IPS DF 4.7 (cell line): ENCODE measurements around the gene MAT2A.

Experiments used
- DNase-seq: peaks from one replicate; pipeline ENCODE4 v3.0.0-alpha.2; 2013; ENCODE audit warnings: low spot score; ENCODE audit errors: extremely low read depth

MAT2A gene

GRCh38 chr2:85538507-85539360 lies at the start of gene MAT2A:
Gene MAT2A (plus strand): TSS chr2:85539168. CDS start chr2:85539288, 120 bp downstream.
- DNase-seq = no peak

- DNase-seq = no peak
Observed at GRCh38 chr2:85490861-85491755, 47.9 kb upstream of the MAT2A start.

GRCh38 chr2:85496436-85496835 lies 42.5 kb upstream of the MAT2A start:
- no peak for DNase-seq

DNA sequence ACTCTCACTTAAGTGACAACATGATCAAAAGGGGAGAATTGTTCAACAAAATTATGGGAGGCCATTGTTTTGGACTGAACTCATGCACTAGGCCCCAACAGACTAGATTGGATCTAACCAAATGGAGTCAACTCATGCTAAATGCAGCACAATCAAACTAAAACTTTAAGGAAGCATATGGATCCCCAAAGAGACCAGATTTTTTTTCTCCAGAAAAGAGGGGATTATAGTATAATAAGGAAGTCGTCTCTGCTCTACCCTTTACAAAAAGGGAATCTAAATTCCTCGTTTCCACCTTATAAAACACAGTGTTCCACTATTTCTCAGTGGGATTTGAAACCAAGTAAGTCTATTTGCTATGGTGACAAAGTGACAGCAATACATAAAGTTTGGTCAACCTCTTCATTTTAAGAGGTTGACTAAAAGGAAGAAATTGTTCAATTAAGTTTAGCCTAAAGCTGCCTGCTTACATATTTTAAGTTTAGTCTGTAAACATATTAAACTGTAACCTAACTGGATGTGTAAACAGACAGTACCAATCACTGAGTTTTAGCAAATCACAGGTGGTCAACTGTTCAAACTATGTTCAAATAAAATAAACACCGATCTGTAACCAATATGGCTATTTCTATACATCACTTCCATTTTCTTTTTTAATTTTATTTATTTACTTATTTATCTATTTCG lies 40.9 kb upstream of the MAT2A start:
- no peak for DNase-seq

DNA sequence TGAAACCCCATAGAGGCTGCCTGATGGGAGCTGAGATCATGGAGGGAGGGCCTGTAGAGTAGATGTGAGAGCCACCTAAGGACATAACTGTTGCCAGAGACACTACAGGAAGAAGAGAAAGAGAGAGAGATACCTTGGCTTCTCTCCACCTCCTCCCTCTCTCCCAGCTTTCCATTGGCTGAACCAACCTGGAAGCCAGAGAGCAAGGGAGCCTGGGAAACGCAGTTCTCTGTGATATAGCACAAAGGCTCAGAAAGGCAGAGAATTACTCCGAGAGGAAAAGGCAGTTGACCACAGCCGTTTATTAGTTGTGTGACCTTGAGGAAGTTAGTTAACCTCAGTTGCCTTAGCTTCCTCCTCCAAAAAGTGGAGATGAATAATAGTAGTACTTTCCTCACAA lies 37.7 kb upstream of the MAT2A start:
- peak; percentile 38 for DNase-seq

- DNase-seq = no peak
Observed at GRCh38 chr2:85502720-85503119, 36.2 kb upstream of the MAT2A start.

DNA sequence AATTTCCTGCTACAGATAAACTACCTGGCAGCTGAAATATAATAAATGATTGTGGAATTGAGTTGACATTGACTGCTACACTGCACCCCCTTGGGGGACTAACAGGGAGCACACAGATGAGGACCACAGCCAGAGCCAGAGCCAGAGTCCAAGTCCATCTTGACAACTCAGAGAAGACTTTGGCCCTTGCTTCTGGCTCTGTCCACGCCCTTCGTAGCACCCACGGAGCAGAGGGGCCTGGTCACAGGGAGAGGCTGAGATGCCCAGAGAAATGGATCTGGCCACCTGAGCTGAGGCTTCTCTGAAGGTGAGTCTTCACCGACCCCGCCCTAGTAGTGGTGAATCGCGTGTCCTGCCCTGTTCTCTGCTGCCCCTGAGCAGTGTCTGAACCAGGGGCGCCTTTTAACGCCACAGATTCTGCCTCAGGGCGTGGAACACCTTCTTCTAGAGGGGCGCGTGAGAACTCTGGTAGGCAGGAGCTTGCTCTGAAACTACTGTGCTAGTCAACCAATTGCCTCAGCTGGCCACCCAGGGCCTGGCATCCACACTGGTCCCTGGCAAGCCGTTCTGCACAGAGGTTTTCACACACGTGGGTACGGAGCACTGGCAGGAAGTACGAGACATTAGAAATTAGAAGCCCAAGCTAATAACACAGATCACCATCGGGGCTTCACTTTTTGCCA lies 35.7 kb upstream of the MAT2A start:
- no peak for DNase-seq

DNA sequence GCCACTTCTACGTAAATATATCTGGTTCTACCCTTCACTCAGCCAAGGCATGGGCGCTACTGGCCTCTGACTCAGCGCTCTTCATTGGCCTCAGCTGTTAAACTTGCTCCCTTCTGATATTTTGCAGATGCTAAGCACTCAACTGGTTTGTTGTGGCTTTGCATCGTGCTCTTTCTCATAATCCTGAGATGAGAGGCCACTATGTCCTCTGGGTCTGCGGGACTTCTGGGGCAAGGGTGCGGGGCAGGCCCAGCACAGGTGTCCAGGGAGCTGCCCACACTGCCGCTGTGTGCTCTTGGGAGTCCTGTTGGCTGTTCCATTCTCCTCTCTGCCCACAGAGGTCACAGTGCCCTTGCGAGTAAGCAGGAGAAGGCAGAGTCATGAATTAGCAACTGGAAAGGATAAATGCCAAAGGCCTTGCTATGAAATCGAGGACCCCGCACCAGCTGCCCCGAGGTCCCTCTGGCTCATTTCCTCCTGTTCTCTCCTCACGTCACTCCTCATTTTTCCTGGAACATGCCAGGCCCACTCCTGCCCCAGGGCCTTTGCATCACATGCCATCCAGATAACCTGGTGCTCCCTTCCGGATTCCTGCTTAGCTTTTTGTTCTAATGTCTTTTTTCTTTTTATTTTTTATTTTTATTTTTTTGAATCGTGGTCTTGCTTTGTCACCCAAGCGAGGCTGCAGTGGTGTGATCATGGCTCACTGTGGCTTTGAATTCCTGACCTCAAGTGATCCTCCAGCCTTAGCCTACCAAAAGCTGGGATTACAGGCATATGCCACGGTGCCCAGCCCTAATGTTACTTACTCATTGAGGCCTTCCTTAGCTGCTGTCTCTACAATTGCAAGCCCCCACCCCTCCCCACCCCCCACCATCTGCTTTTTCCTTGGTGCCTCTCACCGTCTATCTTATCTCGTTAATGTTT lies 34.9 kb upstream of the MAT2A start:
- no peak for DNase-seq

GRCh38 chr2:85504778-85505261 lies 34.1 kb upstream of the MAT2A start:
- no peak for DNase-seq

GRCh38 chr2:85505551-85506238 lies 33.3 kb upstream of the MAT2A start:
- DNase-seq = no peak

- DNase-seq = no peak
Observed at GRCh38 chr2:85506768-85507181, 32.2 kb upstream of the MAT2A start.

DNA sequence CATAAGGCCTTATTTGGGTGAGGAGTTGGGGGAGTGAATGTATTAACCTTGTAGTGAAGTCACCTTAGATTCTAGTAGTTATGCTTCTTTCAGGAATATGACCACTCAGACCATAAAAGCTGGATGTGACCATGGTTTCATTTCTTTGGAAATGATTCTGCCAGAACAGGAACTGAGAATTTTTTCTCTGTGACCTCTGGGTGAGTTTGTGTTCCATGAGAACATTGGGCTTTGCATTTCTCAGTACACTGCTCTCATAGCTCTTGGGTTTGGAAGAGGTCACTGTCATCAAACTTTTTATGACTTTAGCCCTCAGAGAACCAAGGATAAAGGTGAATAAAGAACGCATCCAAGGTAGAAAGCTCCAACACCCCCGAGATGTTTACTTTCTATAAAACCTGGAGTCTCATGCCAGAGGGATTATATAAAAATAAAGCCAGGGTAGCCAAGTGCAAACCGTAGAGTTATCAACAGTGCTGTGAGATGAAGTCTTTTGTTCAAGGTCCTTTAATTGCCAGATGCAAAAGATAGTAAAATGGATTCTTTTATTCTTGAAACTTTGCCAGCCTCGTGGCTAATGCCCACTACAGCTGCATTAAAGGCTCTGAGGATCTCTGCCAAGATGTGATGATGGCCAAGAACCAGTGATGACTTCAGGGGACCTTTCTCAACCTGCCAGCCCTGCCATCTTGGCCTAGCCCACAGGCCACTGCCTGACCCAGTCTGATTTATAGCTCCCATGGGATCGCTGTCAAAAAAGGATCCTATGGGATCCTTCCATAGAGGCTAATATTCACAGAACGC lies 27.8 kb upstream of the MAT2A start:
- no peak for DNase-seq

- no peak for DNase-seq
Observed at GRCh38 chr2:85514323-85514722, 24.6 kb upstream of the MAT2A start.

DNA sequence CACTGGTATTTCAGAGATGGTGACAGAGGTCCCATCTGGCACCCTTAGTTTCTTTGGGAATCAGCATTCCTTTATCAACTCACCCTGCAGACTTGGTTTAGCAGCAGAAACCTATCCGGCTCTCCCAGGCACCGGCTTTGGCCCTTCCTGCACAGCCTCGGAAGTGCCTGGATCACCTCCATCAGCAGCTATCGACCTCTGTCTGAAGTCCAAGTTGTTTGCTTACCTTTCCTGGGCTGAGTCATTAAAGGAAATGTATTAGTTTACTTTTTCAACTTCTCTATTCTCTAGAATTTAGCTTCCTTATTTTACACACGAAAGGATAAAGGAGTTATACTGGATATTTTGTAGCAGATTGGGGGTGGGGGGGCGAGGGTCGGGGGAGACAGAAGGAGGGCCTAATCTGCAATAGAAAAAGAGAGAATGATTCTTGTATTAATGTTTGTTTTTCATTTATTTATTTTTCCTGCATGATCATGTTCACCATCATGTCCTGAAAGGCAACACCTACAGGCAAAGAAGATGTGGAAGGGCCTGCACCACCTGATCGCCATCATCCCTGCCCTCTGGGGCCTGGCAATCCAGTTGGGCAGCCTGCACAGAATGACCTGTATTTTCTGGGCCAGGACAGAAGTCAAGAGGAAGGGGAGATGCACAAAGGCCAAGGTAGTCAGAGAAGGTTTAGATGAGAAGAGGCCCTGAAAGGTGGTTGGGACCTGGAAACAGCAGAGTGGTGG lies 22.1 kb upstream of the MAT2A start:
- DNase-seq = no peak

DNA sequence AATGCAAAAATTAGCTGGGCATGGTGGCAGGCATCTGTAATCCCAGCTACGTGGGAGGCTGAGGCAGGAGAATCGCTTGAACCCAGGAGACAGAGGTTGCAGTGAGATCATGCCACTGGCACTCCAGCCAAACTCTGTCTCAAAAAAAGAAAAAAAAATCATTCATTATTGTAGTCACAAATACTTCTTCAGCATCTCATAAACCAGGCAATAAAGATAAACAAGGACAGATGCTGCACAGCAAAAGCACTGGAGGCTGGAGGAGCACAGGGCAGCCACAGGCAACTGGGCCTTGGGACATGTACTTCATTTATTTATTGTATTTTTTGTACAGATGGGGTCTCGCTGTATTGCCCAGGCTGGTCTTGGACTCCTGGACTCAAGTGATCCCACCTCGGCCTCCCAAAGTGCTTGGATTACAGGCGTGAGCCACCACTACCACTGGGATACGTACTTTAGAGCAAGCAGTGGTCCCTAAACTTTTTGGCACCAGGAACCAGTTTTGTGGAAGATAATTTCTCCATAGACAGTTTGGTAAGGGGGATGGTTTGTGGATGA lies 16.8 kb upstream of the MAT2A start:
- DNase-seq = no peak

- DNase-seq = no peak
Observed at GRCh38 chr2:85523062-85523902, 15.7 kb upstream of the MAT2A start.
